ENCODE data around the gene YKT6.

DNA sequence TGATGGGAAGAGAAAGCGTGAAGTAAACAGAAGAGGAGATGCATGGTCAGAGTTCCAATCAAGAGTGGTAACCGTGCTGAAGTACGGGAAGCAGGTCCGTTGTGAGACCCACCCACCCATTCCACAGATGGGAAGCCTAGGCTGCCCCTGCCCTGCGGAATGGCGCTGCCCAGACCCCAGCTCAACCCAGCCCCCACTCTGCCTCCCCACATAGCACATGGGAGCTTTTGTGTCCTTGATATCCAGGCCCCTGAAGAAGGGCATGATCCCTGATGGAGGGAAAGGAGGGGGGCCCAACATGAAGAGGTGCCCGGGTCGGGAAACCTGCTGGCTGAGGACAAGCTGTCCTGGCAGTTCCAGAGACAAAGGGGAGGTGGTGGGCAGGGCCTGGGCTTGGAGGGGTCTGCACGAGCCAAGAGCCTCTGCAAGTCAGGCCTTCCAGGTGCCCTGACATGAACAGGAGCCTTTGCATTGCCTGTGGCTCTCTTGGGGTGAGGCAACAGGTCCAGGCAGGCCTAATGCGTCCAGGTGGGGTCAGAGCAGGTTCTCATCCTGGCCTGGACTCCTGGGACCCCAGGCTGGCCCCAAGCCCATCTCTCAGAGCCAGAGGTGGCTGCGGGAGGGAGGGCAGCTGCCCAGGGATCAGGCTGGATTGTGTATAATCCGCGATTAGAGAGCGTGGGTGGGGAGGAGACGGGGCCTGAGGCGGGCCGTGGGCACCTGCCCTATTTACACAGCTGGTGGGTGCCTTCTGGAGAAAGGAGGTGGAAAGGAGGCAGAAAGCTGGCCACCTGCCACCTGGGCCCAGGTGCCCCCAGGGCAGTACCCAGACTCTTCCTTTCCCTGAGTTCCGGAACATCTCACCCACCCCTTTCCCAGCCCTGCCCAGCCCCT, 23.5 kb downstream of the YKT6 start:
- no peak for TF ChIP-seq CTCF (IDR thresholded peaks at IDR 0.05)
- no peak for TF ChIP-seq POLR2A (IDR thresholded peaks at IDR 0.05)
